Epithelial cell of esophagus (primary cell): Measurements from ENCODE around the gene DHCR7.

Experiments used
- DNase-seq: peaks from one replicate; pipeline ENCODE4 v3.0.0; 2010; ENCODE audit warnings: low read depth
- H3K4me3 ChIP-seq: 2 replicates; pipeline ENCODE4 v1.5.1; 2011; ENCODE audit warnings: mild to moderate bottlenecking, low read length, control low read depth
- TF ChIP-seq, protein P1 (sequence below): IDR thresholded peaks from 2 replicates; pipeline ENCODE4 v1.5.1; 2011; ENCODE audit warnings: low read depth, mild to moderate bottlenecking, low read length, control low read depth, inconsistent platforms; ENCODE audit not compliant: insufficient read depth; ENCODE audit errors: missing control alignments

The DHCR7 gene

DNA sequence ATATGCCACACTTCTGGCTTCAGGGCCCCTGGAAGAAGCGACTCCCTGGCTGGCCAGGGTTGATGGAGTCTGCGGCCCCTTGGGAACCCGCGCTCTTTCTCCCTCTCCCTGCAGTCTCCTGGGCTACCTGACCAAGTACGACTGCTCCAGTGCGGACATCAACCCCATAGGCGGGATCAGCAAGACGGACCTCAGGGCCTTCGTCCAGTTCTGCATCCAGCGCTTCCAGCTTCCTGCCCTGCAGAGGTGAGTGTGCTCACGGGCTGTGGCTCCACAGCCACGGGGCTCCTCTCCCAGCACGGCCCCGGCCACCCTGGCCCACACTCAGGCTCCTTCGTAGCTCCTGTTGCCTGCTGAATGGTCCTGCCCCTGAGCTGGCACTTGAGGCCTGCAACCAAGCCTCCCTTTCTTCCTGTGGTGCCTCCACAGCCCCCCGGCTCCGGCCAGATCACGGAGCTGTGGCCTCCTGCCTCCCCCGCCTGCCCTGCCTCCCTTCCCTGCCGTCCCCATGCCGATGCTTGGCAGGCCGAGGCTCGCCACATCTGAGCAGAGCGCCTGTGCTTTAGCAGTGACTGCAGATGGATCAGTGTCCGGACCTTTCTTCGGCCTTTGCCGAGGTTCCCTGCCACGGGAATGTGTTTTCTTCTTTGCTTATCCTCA is 42.7 kb upstream of the DHCR7 start:
- TF ChIP-seq, protein P1, sequence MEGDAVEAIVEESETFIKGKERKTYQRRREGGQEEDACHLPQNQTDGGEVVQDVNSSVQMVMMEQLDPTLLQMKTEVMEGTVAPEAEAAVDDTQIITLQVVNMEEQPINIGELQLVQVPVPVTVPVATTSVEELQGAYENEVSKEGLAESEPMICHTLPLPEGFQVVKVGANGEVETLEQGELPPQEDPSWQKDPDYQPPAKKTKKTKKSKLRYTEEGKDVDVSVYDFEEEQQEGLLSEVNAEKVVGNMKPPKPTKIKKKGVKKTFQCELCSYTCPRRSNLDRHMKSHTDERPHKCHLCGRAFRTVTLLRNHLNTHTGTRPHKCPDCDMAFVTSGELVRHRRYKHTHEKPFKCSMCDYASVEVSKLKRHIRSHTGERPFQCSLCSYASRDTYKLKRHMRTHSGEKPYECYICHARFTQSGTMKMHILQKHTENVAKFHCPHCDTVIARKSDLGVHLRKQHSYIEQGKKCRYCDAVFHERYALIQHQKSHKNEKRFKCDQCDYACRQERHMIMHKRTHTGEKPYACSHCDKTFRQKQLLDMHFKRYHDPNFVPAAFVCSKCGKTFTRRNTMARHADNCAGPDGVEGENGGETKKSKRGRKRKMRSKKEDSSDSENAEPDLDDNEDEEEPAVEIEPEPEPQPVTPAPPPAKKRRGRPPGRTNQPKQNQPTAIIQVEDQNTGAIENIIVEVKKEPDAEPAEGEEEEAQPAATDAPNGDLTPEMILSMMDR, result no peak
- no peak overlapping the region for H3K4me3 ChIP-seq
- no peak for DNase-seq

- TF ChIP-seq, protein P1, result no peak
- no peak for DNase-seq
- H3K4me3 ChIP-seq, result no peak overlapping the region
Observed at GRCh38 chr11:71490044-71490730, 42.0 kb upstream of the DHCR7 start.

GRCh38 chr11:71489311-71490043 is 41.3 kb upstream of the DHCR7 start:
- peak; percentile 65 for DNase-seq

DNA sequence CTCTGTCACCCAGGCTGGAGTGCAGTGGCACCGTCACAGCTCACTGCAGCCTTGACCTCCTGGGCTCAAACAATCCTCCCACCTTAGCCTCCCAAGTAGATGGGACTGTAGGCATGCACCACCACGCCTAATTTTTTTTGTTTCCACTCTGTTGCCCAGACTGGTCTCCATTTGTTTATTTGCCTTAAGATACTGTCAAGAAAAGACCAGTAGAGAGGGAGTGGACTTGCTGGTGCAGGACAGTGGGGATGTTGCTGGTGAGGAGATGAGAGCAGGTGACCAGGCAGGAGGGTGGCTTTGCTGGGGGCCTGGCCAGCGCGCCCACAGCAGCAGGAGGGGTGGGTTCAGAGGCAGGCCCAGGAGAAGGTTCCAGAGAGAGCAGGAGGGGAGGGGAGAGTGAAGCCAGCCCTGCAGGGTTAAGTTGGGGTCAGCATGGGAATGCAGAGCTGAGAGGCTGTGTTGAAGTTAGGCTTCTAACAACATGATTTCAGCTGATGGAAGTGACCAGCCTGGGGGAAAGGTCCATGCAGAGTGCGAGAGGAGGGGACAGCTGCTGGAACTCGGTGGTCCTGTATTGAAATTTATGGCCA is 40.6 kb upstream of the DHCR7 start:
- H3K4me3 ChIP-seq, result no peak overlapping the region
- no peak for DNase-seq
- TF ChIP-seq, protein P1, result no peak

More at GRCh38 chr11:71489311-71490043, 41.3 kb upstream of the DHCR7 start:
- TF ChIP-seq, protein P1, result no peak
- no peak overlapping the region for H3K4me3 ChIP-seq

DNA sequence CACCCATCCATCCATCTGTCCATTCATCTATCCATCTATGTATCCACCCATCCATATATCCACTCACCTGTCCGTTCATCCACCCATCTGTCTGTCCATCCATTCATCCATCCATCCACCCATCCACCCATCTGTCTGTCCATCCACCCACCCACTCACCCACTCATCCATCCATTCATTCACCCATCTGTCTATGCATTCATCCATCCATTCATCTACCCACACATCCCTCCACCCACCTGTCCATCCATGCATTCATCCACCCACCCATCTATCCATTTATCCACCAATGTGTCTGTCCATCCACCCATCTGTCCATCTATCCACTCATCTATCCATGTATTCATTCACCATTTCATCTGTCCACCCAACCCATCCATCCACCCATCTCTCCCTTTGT is 38.1 kb upstream of the DHCR7 start:
- DNase-seq, result no peak
- no peak overlapping the region for H3K4me3 ChIP-seq
- TF ChIP-seq, protein P1, result no peak

DNA sequence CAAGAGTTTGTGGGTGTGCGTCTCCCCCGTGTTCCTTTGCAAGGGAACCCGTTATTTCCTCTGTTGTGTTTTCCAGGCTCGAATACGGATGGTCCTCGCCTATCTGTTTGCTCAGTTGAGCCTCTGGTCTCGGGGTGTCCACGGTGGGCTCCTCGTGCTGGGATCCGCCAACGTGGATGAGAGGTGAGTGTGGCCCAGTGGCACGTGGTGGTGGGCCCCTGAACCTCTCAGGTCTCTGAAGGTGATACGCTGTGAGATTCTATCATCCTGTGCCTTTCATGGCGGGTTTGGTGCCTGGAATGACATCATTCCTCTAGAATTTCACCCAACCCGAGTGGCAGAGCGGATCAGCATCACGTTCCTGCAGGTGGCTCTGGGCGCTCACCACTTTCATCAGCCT is 37.3 kb upstream of the DHCR7 start:
- DNase-seq, result no peak
- no peak overlapping the region for H3K4me3 ChIP-seq
- TF ChIP-seq, protein P1, result no peak
